DOHH2 (cell line): ENCODE data around the gene CLINT1.

ENCODE experiments used
- H3F3A ChIP-seq: fragments of 200-600 bp; sonication (generic), shearing (Covaris generic); 2 replicates; pipeline ENCODE4 v1.6.0; 2016; ENCODE audit warnings: antibody characterized with exemption, mild to moderate bottlenecking; ENCODE audit not compliant: control insufficient read depth, insufficient read depth
- H3K27ac ChIP-seq: fragments of 200-600 bp; sonication (generic); 2 replicates; pipeline ENCODE4 v1.5.1; 2014; ENCODE audit warnings: low read depth, mild to moderate bottlenecking, low read length, moderate library complexity
- H3K27me3 ChIP-seq: fragments of 200-600 bp; sonication (generic); 2 replicates; pipeline ENCODE4 v1.6.1; 2014; ENCODE audit warnings: mild to moderate bottlenecking, low read length, mixed read lengths; ENCODE audit not compliant: control insufficient read depth
- H3K36me3 ChIP-seq: fragments of 200-600 bp; sonication (generic); 2 replicates; pipeline ENCODE4 v1.6.1; 2014; ENCODE audit warnings: mild to moderate bottlenecking, low read length, moderate library complexity, mixed read lengths; ENCODE audit not compliant: control insufficient read depth
- H3K4me1 ChIP-seq: fragments of 200-600 bp; sonication (generic); 2 replicates; pipeline ENCODE4 v1.6.1; 2014; ENCODE audit warnings: mild to moderate bottlenecking, low read length, mixed read lengths; ENCODE audit not compliant: control insufficient read depth
- H3K4me2 ChIP-seq: fragments of 200-600 bp; sonication (generic); 2 replicates; pipeline ENCODE4 v1.6.0; 2014; ENCODE audit warnings: mild to moderate bottlenecking, low read length, moderate library complexity
- H3K4me3 ChIP-seq: fragments of 200-600 bp; sonication (generic); 2 replicates; pipeline ENCODE4 v1.5.1; 2014; ENCODE audit warnings: mild to moderate bottlenecking, low read length, mixed read lengths
- H3K79me2 ChIP-seq: fragments of 200-600 bp; sonication (generic); 2 replicates; pipeline ENCODE4 v1.6.1; 2014; ENCODE audit warnings: mild to moderate bottlenecking, low read length, mixed read lengths; ENCODE audit not compliant: control insufficient read depth
- H3K9me2 ChIP-seq: fragments of 200-600 bp; sonication (generic); replicated peaks from 2 replicates; pipeline ENCODE4 v1.6.1; 2014; ENCODE audit warnings: mild to moderate bottlenecking, low read length, mixed read lengths; ENCODE audit not compliant: control insufficient read depth
- H3K9me3 ChIP-seq: fragments of 200-600 bp; sonication (generic); 2 replicates; pipeline ENCODE4 v1.6.1; 2014; ENCODE audit warnings: antibody characterized with exemption, low read length, mixed read lengths; ENCODE audit not compliant: control insufficient read depth, insufficient read depth
- H4K20me1 ChIP-seq: fragments of 200-600 bp; sonication (generic); 2 replicates; pipeline ENCODE4 v1.6.0; 2014; ENCODE audit warnings: low read depth, mild to moderate bottlenecking, antibody characterized with exemption, low read length, moderate library complexity; ENCODE audit not compliant: control insufficient read depth, insufficient read depth
- EZH2phosphoT487 ChIP-seq: fragments of 200-600 bp; sonication (generic); IDR thresholded peaks from 2 replicates; pipeline ENCODE4 v1.6.1; 2017; ENCODE audit warnings: borderline replicate concordance, mild to moderate bottlenecking, antibody characterized with exemption, low read length, moderate library complexity, mixed read lengths
- TF ChIP-seq, protein P1 (sequence below): fragments of 200-600 bp; sonication (generic); IDR thresholded peaks from one replicate; pipeline ENCODE4 v1.5.1; 2014; ENCODE audit warnings: antibody characterized with exemption, mild to moderate bottlenecking, low read depth, low read length; ENCODE audit not compliant: poor library complexity, severe bottlenecking

The CLINT1 gene

GRCh38 chr5:157845914-157846598, 12.9 kb downstream of the CLINT1 start:
- TF ChIP-seq EZH2phosphoT487, result no peak
- TF ChIP-seq, protein P1, sequence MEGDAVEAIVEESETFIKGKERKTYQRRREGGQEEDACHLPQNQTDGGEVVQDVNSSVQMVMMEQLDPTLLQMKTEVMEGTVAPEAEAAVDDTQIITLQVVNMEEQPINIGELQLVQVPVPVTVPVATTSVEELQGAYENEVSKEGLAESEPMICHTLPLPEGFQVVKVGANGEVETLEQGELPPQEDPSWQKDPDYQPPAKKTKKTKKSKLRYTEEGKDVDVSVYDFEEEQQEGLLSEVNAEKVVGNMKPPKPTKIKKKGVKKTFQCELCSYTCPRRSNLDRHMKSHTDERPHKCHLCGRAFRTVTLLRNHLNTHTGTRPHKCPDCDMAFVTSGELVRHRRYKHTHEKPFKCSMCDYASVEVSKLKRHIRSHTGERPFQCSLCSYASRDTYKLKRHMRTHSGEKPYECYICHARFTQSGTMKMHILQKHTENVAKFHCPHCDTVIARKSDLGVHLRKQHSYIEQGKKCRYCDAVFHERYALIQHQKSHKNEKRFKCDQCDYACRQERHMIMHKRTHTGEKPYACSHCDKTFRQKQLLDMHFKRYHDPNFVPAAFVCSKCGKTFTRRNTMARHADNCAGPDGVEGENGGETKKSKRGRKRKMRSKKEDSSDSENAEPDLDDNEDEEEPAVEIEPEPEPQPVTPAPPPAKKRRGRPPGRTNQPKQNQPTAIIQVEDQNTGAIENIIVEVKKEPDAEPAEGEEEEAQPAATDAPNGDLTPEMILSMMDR, result no peak
- H3K79me2 ChIP-seq, result peaks cover 97% of the 10 kb centered on the region
- no peak overlapping the region for H3K4me2 ChIP-seq
- H4K20me1 ChIP-seq, result peaks cover 21% of the 10 kb centered on the region
- no peak overlapping the region for H3K27ac ChIP-seq
- peaks cover 4% of the 10 kb centered on the region; the same call in 1 of the 2 replicates for H3F3A ChIP-seq
- H3K4me1 ChIP-seq, result peaks cover 48% of the 10 kb centered on the region
- H3K4me3 ChIP-seq, result no peak overlapping the region
- H3K36me3 ChIP-seq, result peaks cover 50% of the 10 kb centered on the region
- H3K9me3 ChIP-seq, result no peaks in the 10 kb centered on the region
- no peaks in the 10 kb centered on the region for H3K27me3 ChIP-seq
- H3K9me2 ChIP-seq, result no peaks in the 10 kb centered on the region

DNA sequence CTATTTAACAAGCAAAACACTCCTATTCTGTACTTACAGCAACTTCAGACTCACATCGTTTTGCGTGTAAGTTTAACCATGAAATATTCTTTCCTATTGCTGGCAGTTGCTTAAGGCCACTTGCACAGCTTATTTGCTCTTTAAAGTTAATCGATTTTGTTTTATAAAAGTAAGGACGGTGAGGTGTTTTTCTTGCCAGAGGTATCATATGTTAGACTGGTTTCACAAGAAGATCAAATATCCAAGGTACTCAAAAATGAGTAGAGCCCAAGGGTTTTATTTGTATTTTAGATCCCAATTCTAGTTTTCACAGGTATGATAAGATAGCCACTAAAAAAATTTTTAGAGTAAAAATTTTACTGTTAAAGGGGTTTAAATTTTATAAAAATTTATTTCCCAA, 16.2 kb downstream of the CLINT1 start:
- Histone ChIP-seq H3K9me3 (no peaks in the 10 kb centered on the region), H3K4me1 (peaks cover 47% of the 10 kb centered on the region), H3K4me2 (no peak overlapping the region), H3K27me3 (no peaks in the 10 kb centered on the region), H3K9me2 (no peaks in the 10 kb centered on the region), H3K79me2 (peaks cover 97% of the 10 kb centered on the region), H3K36me3 (peaks cover 27% of the 10 kb centered on the region), H4K20me1 (peaks cover 15% of the 10 kb centered on the region), H3F3A (peaks cover 4% of the 10 kb centered on the region; the same call in 1 of the 2 replicates), H3K4me3 (no peak overlapping the region), H3K27ac (no peak overlapping the region)
- TF ChIP-seq, protein P1, result no peak
- no peak for TF ChIP-seq EZH2phosphoT487

DNA sequence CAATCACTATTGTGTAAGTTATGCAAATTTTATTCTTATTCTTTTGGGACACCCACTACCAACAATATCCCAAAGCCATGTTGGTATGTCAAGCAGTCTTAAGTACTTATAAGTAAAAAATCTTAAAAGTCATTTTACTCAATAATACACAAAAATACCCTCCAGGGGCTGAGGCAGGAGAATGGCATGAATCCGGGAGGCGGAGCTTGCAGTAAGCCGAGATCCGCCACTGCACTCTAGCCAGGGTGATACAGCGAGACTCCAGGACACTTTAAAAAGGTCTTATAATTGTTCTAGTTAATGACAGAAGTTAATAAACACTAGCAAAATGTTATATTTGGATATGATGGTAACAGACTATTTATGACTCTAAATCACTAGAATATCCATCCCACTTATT, 16.8 kb downstream of the CLINT1 start:
- Histone ChIP-seq H3K36me3 (peaks cover 22% of the 10 kb centered on the region), H3K9me2 (no peaks in the 10 kb centered on the region), H3K27ac (no peak overlapping the region), H3K9me3 (no peaks in the 10 kb centered on the region), H3F3A (peaks cover 4% of the 10 kb centered on the region; the same call in 1 of the 2 replicates), H3K4me3 (no peak overlapping the region), H3K4me2 (no peak overlapping the region), H3K4me1 (peaks cover 49% of the 10 kb centered on the region), H4K20me1 (peaks cover 15% of the 10 kb centered on the region), H3K27me3 (no peaks in the 10 kb centered on the region), H3K79me2 (peaks cover 97% of the 10 kb centered on the region)
- no peak for TF ChIP-seq EZH2phosphoT487
- TF ChIP-seq, protein P1, result no peak
